WI38 (cell line): ENCODE results near the gene STK38L.

ENCODE experiments used
- H3K4me3 ChIP-seq: 2 replicates; pipeline ENCODE4 v1.5.1; 2011; ENCODE audit warnings: low read depth, mild to moderate bottlenecking, control low read depth, low read length
- TF ChIP-seq, protein P1 (sequence below): IDR thresholded peaks from 2 replicates; pipeline ENCODE4 v1.5.1; 2012; ENCODE audit warnings: low read depth, mild to moderate bottlenecking, control low read depth, low read length

STK38L gene

DNA sequence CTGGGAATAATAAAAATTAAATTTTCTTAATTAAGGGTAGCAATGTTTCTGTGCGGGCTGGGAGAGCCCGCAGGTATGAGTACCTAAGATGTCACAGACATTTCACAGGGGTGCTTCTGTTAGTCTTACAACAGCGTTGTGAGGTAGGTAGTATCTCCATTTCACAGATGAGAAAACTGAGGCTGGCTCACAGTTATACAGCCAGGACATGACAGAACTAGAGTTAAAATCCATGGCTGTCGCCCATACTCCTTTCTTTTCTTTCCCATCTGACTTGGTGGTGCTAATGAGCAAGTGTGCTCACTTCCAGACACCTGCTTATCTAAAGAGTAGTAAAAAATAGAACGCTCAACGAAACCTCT, 90.6 kb downstream of the STK38L start:
- no peak overlapping the region for H3K4me3 ChIP-seq
- TF ChIP-seq, protein P1, sequence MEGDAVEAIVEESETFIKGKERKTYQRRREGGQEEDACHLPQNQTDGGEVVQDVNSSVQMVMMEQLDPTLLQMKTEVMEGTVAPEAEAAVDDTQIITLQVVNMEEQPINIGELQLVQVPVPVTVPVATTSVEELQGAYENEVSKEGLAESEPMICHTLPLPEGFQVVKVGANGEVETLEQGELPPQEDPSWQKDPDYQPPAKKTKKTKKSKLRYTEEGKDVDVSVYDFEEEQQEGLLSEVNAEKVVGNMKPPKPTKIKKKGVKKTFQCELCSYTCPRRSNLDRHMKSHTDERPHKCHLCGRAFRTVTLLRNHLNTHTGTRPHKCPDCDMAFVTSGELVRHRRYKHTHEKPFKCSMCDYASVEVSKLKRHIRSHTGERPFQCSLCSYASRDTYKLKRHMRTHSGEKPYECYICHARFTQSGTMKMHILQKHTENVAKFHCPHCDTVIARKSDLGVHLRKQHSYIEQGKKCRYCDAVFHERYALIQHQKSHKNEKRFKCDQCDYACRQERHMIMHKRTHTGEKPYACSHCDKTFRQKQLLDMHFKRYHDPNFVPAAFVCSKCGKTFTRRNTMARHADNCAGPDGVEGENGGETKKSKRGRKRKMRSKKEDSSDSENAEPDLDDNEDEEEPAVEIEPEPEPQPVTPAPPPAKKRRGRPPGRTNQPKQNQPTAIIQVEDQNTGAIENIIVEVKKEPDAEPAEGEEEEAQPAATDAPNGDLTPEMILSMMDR = no peak

DNA sequence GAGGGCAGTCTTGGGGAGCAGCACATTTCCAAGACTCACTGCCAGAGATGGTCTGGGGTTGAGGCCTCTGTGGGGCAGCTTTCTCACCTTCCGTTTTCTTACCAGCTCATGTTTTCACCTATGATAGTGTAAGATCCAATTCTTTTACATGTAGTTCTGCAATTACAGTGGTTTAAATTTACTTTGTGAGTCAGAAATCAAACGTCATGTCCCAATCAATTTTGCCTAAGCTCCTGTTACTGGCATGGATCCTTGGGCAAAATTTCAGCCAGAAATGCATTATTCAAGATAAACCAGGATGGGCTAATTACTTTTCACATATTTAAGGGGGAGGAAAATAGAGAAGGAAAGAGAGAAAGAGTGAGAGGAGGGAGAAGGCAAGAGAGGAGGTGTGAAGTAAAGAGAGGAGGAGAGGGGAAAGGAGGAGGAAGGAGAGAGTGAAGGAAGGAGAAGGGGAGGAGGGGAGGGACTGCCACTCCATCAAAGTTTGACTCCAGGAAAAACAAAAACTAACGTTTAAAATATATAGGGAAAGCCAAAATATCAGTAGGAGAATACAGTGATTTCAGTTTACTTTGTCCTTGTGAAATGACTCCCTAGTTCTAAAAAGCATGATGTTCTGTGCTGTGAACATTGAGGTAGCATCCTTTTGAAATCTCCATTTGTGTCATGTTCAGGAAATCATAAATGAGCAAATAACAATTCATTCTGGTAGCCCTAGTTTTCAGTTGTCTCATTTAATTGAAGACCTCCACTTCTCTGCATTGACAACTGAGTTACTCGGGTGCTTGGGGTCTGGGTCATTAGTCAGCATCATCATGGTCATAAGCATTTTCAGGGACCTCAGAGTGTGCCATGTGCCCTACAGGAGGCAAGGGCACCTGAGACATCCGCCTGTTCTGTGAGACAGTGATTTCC, 91.5 kb downstream of the STK38L start:
- TF ChIP-seq, protein P1 = no peak
- no peak overlapping the region for H3K4me3 ChIP-seq

DNA sequence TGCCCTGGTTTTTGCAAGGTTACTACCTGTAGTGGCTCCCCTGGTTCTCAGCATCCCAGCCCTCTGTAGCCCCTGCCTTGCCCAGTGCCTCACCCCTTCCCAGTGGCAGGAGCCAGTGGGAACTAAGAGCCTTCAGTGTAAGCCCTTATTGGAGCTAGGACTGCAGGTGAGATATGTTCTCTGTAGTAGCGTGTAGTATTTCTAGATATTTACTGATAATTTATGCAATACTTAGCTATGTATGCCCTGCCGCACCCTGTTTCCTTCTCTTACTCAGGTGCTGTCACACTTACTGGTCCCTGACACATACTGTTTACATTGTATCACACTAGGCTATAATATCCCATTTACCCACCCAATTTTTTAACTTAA, 92.2 kb downstream of the STK38L start:
- TF ChIP-seq, protein P1 = no peak
- H3K4me3 ChIP-seq = no peak overlapping the region

DNA sequence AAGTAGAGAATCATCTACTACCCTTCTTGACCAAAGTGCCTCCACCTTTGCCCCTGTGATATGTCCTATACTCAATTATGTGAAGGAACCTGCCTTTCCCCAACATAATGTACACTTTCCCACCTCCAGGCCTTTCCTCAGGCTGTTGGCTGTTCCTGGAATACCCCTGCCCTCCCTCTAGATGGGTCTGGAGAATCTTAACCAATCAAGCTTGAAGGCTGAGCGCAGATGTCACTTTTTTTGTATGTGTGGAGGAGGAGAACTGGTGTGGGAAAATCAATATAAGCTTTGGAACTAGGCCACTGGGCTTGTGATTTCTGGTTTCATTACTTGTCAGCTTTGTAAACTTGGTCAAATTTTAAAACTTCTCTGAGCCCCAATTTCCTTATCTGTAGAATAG, 93.3 kb downstream of the STK38L start:
- H3K4me3 ChIP-seq = no peak overlapping the region
- TF ChIP-seq, protein P1 = no peak

DNA sequence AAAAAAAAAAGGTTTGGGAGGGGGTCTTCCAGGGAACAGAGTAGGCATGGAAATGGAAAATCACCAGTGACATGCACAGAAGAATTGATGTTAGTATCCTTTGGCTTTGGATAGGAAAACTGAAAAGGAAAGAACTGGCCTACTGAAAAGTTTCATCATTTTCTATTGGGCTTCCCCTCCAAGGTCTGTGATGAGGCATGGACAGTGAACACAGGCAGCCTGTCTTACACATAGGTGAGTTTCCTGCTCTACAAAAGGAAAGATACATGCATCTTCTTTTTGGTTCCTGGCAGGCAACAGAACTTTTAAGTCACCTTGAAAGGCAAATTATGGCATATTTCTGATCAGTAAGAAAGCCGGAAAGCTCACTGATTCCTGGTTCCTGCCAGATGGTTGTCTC, 94.4 kb downstream of the STK38L start:
- TF ChIP-seq, protein P1 = no peak
- H3K4me3 ChIP-seq = no peak overlapping the region

DNA sequence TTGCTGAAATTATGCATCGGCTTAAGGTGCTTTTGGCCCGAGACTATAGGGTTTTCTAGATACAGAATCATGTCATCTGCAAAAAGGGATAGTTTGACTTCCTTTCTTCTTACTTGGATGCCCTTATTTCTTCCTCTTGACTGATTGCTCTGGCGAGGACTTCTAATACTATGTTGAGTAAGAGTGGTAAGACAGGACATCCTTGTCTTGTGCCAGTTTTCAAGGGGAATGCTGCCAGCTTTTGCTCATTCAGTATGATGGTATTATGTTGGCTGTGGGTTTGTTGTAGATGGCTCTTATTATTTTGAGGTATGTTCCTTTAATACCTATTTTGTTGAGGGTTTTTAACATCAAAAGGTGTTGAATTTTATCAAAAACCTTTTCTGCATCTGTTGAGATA, 96.9 kb downstream of the STK38L start:
- no peak overlapping the region for H3K4me3 ChIP-seq
- TF ChIP-seq, protein P1 = no peak

GRCh38 chr12:27342536-27342935, 98.5 kb downstream of the STK38L start:
- TF ChIP-seq, protein P1 = no peak

More at GRCh38 chr12:27342536-27342935, 98.5 kb downstream of the STK38L start:
- no peak overlapping the region for H3K4me3 ChIP-seq
